RWPE2 (cell line): ENCODE data around the gene MCM9.

Experiments
- ATAC-seq: fragments of 200-7000 bp; cut with Tn5 transposase; 3 replicates; pipeline ENCODE4 v1.9.1; 2021; ENCODE audit warnings: low read depth
- DNase-seq: peaks from one replicate; pipeline ENCODE4 v3.0.0-alpha.2; 2020; ENCODE audit warnings: low spot score
- H3K27ac ChIP-seq: fragments of 450-650 bp; 2 replicates; pipeline ENCODE4 v1.5.1; 2017; ENCODE audit warnings: mild to moderate bottlenecking; ENCODE audit not compliant: poor library complexity, severe bottlenecking
- H3K27me3 ChIP-seq: fragments of 250-450 bp; sonication (Bioruptor Pico); 2 replicates; pipeline ENCODE4 v1.5.1; 2021; ENCODE audit warnings: mild to moderate bottlenecking, moderate library complexity; ENCODE audit not compliant: insufficient read depth, poor library complexity, severe bottlenecking
- H3K36me3 ChIP-seq: fragments of 250-450 bp; sonication (Bioruptor Pico); 2 replicates; pipeline ENCODE4 v1.5.1; 2020; ENCODE audit warnings: low read depth, mild to moderate bottlenecking, moderate library complexity
- H3K4me1 ChIP-seq: fragments of 250-450 bp; sonication (Bioruptor Pico); 2 replicates; pipeline ENCODE4 v1.5.1; 2021; ENCODE audit warnings: mild to moderate bottlenecking, moderate library complexity; ENCODE audit not compliant: insufficient read depth, poor library complexity, severe bottlenecking
- H3K4me3 ChIP-seq: fragments of 250-450 bp; sonication (Bioruptor Pico); 2 replicates; pipeline ENCODE4 v1.5.1; 2021; ENCODE audit warnings: mild to moderate bottlenecking, moderate library complexity; ENCODE audit not compliant: severe bottlenecking
- H3K9me3 ChIP-seq: fragments of 250-450 bp; sonication (Bioruptor Pico); 2 replicates; pipeline ENCODE4 v1.5.1; 2021; ENCODE audit warnings: mild to moderate bottlenecking, moderate library complexity; ENCODE audit not compliant: severe bottlenecking
- TF ChIP-seq, protein P1 (sequence below): fragments of 450-650 bp; IDR thresholded peaks from one replicate; pipeline ENCODE4 v1.5.1; 2017; ENCODE audit warnings: mild to moderate bottlenecking, moderate library complexity; ENCODE audit not compliant: poor library complexity, severe bottlenecking

The MCM9 gene

GRCh38 chr6:118896339-118897136 is 38.4 kb downstream of the MCM9 start:
- Histone ChIP-seq H3K27me3 (no peaks in the 10 kb centered on the region), H3K4me1 (peaks cover 11% of the 10 kb centered on the region), H3K9me3 (no peaks in the 10 kb centered on the region), H3K4me3 (peak overlapping the region; percentile 3), H3K36me3 (peaks cover 39% of the 10 kb centered on the region), H3K27ac (peak overlapping the region; percentile 88)
- ATAC-seq (peak; percentile 40), DNase-seq (no peak)
- TF ChIP-seq, protein P1, sequence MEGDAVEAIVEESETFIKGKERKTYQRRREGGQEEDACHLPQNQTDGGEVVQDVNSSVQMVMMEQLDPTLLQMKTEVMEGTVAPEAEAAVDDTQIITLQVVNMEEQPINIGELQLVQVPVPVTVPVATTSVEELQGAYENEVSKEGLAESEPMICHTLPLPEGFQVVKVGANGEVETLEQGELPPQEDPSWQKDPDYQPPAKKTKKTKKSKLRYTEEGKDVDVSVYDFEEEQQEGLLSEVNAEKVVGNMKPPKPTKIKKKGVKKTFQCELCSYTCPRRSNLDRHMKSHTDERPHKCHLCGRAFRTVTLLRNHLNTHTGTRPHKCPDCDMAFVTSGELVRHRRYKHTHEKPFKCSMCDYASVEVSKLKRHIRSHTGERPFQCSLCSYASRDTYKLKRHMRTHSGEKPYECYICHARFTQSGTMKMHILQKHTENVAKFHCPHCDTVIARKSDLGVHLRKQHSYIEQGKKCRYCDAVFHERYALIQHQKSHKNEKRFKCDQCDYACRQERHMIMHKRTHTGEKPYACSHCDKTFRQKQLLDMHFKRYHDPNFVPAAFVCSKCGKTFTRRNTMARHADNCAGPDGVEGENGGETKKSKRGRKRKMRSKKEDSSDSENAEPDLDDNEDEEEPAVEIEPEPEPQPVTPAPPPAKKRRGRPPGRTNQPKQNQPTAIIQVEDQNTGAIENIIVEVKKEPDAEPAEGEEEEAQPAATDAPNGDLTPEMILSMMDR, result peak; percentile 70

DNA sequence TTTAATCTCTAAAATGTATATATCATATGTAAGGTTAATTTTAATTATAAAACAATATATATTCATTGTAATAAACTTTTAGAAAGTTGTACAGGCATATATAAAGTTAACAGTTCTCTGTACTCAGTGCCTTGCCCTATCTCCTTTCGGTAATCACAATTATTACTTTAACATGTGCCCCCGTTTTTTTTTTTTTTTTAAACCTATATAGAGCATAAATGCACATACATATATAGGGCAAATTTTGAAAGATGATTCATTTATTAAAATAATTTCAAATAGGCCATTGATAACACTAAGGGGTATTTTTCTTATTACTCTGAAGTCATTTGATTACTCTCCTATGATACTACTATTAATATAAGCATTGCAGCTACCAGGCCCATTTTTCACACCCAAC is 39.1 kb downstream of the MCM9 start:
- Histone ChIP-seq H3K4me1 (peaks cover 11% of the 10 kb centered on the region), H3K4me3 (peak overlapping the region; percentile 94), H3K27ac (peak overlapping the region; percentile 88), H3K36me3 (peaks cover 32% of the 10 kb centered on the region), H3K9me3 (no peaks in the 10 kb centered on the region), H3K27me3 (no peaks in the 10 kb centered on the region)
- ATAC-seq, result no peak
- DNase-seq, result no peak
- TF ChIP-seq, protein P1, result no peak

DNA sequence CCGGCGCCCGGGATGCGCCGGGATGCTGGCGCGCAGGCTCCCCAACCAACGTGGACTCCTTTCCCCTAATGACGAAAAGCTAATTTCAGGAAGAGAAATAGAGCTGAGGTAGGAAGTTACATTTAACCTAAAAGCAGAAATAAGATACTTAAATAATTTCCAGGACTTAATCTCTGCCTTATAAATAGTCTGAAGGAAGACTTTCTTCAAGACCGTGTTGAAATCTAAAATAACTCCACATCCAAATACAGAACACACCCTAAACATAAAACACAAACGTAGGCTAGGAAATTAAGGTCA is 39.7 kb downstream of the MCM9 start:
- H3K4me3 ChIP-seq, result peak overlapping the region; percentile 94
- TF ChIP-seq, protein P1, result no peak
- H3K36me3 ChIP-seq, result peaks cover 26% of the 10 kb centered on the region
- no peaks in the 10 kb centered on the region for H3K9me3 ChIP-seq
- H3K4me1 ChIP-seq, result peaks cover 11% of the 10 kb centered on the region
- peak overlapping the region; percentile 88 for H3K27ac ChIP-seq
- no peaks in the 10 kb centered on the region for H3K27me3 ChIP-seq
- ATAC-seq, result no peak
- DNase-seq, result no peak

DNA sequence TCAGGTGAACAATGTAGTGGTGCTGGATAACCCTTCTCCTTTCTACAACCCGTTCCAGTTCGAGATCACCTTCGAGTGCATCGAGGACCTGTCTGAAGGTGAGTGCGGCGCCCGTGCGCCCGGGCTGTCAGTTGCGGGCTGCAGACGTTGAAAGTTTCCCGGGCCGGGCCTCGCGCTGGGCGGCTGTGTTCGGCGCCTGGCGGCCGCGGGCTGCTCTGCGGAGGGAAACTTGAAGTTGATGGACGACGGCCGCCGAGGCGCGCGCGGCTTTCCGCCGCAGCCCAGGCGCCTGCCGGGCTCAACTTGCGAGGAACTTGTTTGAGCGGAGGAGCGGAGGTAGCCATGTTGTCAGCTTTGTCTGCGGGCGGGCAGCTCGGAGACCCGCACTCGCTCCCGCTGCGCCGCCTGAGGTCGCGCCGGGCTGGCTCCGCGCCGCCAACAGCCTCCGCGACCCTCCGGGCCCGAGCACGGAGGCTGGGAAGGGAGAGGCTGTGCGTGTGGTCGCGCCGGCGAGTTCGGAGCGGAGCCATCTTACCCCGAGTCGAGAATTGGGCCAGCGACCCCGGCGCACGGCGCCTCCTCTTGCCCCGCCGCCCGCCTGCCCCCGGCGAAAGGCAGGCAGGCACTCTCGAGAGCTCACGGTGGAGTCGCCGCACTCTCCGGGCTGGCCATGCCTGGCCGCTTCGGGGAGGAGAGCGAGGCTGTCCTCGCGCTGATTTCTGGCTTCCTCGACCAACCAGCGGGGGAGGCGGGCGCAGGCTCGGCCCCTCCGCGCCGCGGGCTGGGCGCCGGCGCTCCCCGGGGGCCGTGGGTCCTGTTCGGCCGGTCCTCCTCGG is 40.3 kb downstream of the MCM9 start:
- Histone ChIP-seq H3K9me3 (no peaks in the 10 kb centered on the region), H3K4me3 (peak overlapping the region; percentile 94), H3K36me3 (peaks cover 22% of the 10 kb centered on the region), H3K4me1 (peaks cover 11% of the 10 kb centered on the region), H3K27me3 (no peaks in the 10 kb centered on the region), H3K27ac (peak overlapping the region; percentile 88)
- TF ChIP-seq, protein P1, result no peak
- ATAC-seq (peak; percentile 26), DNase-seq (no peak)
